Transverse colon (tissue), 1 donor: Measurements from ENCODE around the gene C19orf44.

ENCODE experiments used
- EP300 ChIP-seq: sonication (generic); formaldehyde crosslinking; IDR thresholded peaks from one replicate; pipeline ENCODE4 v1.6.1; 2017; ENCODE audit warnings: antibody characterized with exemption, low read depth
- POLR2A ChIP-seq: fragments of 450-650 bp; IDR thresholded peaks from one replicate; pipeline ENCODE4 v1.6.1; 2016; ENCODE audit warnings: antibody characterized with exemption, mild to moderate bottlenecking, moderate library complexity

DNA sequence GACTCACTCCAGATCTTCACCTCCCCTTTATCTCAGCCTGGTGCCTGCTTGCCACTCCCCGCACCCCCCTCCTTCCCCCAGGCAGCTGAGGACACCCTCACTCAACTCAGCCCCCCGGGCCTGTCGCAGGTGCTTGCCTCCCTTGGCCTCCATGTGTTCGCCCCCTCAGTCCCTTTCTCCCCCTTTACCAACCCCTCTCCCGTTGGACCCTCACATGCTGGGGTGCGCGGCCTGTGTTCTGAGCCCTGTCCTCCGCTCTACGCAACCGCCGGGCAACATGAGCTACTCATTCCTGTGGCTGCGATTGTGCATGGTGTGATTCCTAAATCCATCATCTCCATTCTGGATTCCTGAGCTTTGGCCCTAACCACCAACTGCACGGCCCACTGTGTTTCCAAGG, 40.9 kb downstream of the C19orf44 start:
- TF ChIP-seq POLR2A = no peak
- TF ChIP-seq EP300 = no peak
